ENCODE measurements around the gene RBSN. TPM values are rescaled to one million over a fixed set of nuclear protein-coding genes. Genes with fewer than 3 reads are reported as not detected.

Gene RBSN
- total RNA-seq, 1 donor = 23.9 TPM

GRCh38 chr3:15107075-15107947 is 8.4 kb upstream of the RBSN start:
- Histone ChIP-seq H3K27me3 (ENCODE audit: insufficient read depth, low read length) (no peaks in the 10 kb centered on the region), H3K4me1 (ENCODE audit: insufficient read depth, low read length) (peaks cover 10% of the 10 kb centered on the region), H4K20me1 (ENCODE audit: insufficient read depth, low read length) (no peaks in the 10 kb centered on the region), H3K4me2 (ENCODE audit: insufficient read depth, low read length) (no peak overlapping the region), H3K36me3 (ENCODE audit: insufficient read depth, low read length) (no peaks in the 10 kb centered on the region), H3K4me3 (ENCODE audit: insufficient read depth, low read length) (no peak overlapping the region), H3K79me2 (ENCODE audit: insufficient read depth, low read length) (no peaks in the 10 kb centered on the region), H2AFZ (ENCODE audit: low read length) (no peak overlapping the region), H3K9me3 (ENCODE audit: low read depth, low read length) (no peaks in the 10 kb centered on the region), H3K27ac (ENCODE audit: low read depth, low read length) (no peak overlapping the region)
- TF ChIP-seq CTCF (IDR thresholded peaks at IDR 0.05; ENCODE audit: extremely low read depth, low read depth, low read length) = no peak
- no peak for DNase-seq (ENCODE audit: insufficient read length, low spot score, missing footprints)

DNA sequence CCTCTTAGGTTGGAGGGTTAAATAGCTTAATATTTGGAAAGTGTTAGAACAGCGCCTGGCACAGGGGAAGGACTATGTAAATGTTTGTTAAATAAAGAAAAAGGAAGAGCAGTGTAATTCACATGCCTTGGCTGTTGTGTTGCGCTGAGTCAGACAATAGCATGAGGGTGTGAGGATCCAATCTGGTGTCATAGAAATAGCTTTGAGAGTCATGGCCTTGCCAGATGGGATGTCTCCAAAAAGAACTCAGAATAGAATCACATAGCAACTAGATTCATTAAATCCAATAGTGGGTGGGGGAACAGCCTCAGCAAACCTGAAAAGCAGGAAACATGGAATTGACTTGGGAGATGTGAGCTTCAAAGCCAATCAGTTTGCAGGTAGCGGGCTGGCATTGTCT is 3.9 kb upstream of the RBSN start:
- H2AFZ ChIP-seq (ENCODE audit: low read length) = no peak overlapping the region
- H3K79me2 ChIP-seq (ENCODE audit: insufficient read depth, low read length) = peaks cover 11% of the 10 kb centered on the region
- H3K27ac ChIP-seq (ENCODE audit: low read depth, low read length) = no peak overlapping the region
- H3K27me3 ChIP-seq (ENCODE audit: insufficient read depth, low read length) = no peaks in the 10 kb centered on the region
- no peaks in the 10 kb centered on the region for H3K9me3 ChIP-seq (ENCODE audit: low read depth, low read length)
- H4K20me1 ChIP-seq (ENCODE audit: insufficient read depth, low read length) = no peaks in the 10 kb centered on the region
- no peak overlapping the region for H3K4me2 ChIP-seq (ENCODE audit: insufficient read depth, low read length)
- peak; percentile 76 for DNase-seq (ENCODE audit: insufficient read length, low spot score, missing footprints)
- H3K4me1 ChIP-seq (ENCODE audit: insufficient read depth, low read length) = peaks cover 9% of the 10 kb centered on the region
- H3K4me3 ChIP-seq (ENCODE audit: insufficient read depth, low read length) = no peak overlapping the region
- no peak for TF ChIP-seq CTCF (IDR thresholded peaks at IDR 0.05; ENCODE audit: extremely low read depth, low read depth, low read length)
- no peaks in the 10 kb centered on the region for H3K36me3 ChIP-seq (ENCODE audit: insufficient read depth, low read length)

- Histone ChIP-seq H3K4me3 (ENCODE audit: insufficient read depth, low read length) (no peak overlapping the region), H4K20me1 (ENCODE audit: insufficient read depth, low read length) (no peaks in the 10 kb centered on the region), H3K4me1 (ENCODE audit: insufficient read depth, low read length) (peaks cover 14% of the 10 kb centered on the region), H3K9me3 (ENCODE audit: low read depth, low read length) (no peaks in the 10 kb centered on the region), H3K79me2 (ENCODE audit: insufficient read depth, low read length) (peaks cover 17% of the 10 kb centered on the region), H3K27ac (ENCODE audit: low read depth, low read length) (no peak overlapping the region), H3K4me2 (ENCODE audit: insufficient read depth, low read length) (no peak overlapping the region), H3K36me3 (ENCODE audit: insufficient read depth, low read length) (no peaks in the 10 kb centered on the region), H3K27me3 (ENCODE audit: insufficient read depth, low read length) (no peaks in the 10 kb centered on the region), H2AFZ (ENCODE audit: low read length) (peak overlapping the region; percentile 8)
- DNase-seq (ENCODE audit: insufficient read length, low spot score, missing footprints) = no peak
- no peak for TF ChIP-seq CTCF (IDR thresholded peaks at IDR 0.05; ENCODE audit: extremely low read depth, low read depth, low read length)
Observed at GRCh38 chr3:15102256-15102655, 3.3 kb upstream of the RBSN start.

DNA sequence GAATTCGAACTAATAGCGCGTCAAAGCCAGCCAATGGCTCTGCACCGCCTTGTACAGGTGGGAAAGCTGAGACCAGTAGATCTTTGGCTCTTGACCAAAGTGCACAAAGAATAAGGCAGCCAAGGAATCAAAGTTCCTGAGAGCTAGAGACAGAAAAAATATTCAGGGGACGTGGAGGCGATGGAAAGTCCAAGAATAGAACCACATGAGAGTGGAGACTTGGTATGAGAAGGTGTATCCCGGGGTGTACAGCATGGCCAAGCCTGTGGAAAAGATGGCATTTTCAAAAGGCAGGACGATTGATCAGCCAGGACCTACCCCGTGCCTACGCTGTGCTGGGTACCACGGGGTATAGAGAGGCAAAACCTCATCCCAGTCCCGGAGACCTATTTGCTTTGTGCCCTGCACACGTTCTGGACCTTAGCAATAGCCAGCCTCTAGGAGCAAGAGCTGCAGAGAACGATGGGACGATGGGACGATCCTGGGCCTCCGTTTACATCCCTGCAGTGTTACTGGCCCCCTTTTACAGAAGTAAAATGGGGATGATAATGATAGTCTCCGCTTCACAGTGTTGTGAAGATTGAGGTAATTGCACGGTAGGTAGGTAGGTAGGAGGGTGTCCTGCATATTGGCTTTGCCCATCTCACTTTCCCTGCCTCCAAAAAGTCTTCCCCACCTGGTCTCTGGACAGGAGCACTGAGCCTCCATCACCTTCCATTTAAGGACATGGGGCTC is 583 bp upstream of the RBSN start:
- H3K4me3 ChIP-seq (ENCODE audit: insufficient read depth, low read length) = peak overlapping the region; percentile 86
- DNase-seq (ENCODE audit: insufficient read length, low spot score, missing footprints) = peak; percentile 69
- peak overlapping the region; percentile 99 for H2AFZ ChIP-seq (ENCODE audit: low read length)
- peak overlapping the region; percentile 99 for H3K4me2 ChIP-seq (ENCODE audit: insufficient read depth, low read length)
- TF ChIP-seq CTCF (IDR thresholded peaks at IDR 0.05; ENCODE audit: extremely low read depth, low read depth, low read length) = no peak
- H3K9me3 ChIP-seq (ENCODE audit: low read depth, low read length) = no peaks in the 10 kb centered on the region
- H3K27me3 ChIP-seq (ENCODE audit: insufficient read depth, low read length) = no peaks in the 10 kb centered on the region
- H3K27ac ChIP-seq (ENCODE audit: low read depth, low read length) = peak overlapping the region; percentile 81
- H3K4me1 ChIP-seq (ENCODE audit: insufficient read depth, low read length) = peaks cover 20% of the 10 kb centered on the region
- H4K20me1 ChIP-seq (ENCODE audit: insufficient read depth, low read length) = no peaks in the 10 kb centered on the region
- peaks cover 14% of the 10 kb centered on the region for H3K36me3 ChIP-seq (ENCODE audit: insufficient read depth, low read length)
- peaks cover 33% of the 10 kb centered on the region for H3K79me2 ChIP-seq (ENCODE audit: insufficient read depth, low read length)

Measured in osteoblast (primary cell).